DOHH2 (cell line): ENCODE results near the gene SELENOW.

Experiments used
- H3F3A ChIP-seq: fragments of 200-600 bp; sonication (generic), shearing (Covaris generic); 2 replicates; pipeline ENCODE4 v1.6.0; 2016; ENCODE audit warnings: antibody characterized with exemption, mild to moderate bottlenecking; ENCODE audit not compliant: control insufficient read depth, insufficient read depth
- H3K27ac ChIP-seq: fragments of 200-600 bp; sonication (generic); 2 replicates; pipeline ENCODE4 v1.5.1; 2014; ENCODE audit warnings: low read depth, mild to moderate bottlenecking, low read length, moderate library complexity
- H3K27me3 ChIP-seq: fragments of 200-600 bp; sonication (generic); 2 replicates; pipeline ENCODE4 v1.6.1; 2014; ENCODE audit warnings: mild to moderate bottlenecking, low read length, mixed read lengths; ENCODE audit not compliant: control insufficient read depth
- H3K36me3 ChIP-seq: fragments of 200-600 bp; sonication (generic); 2 replicates; pipeline ENCODE4 v1.6.1; 2014; ENCODE audit warnings: mild to moderate bottlenecking, low read length, moderate library complexity, mixed read lengths; ENCODE audit not compliant: control insufficient read depth
- H3K4me1 ChIP-seq: fragments of 200-600 bp; sonication (generic); 2 replicates; pipeline ENCODE4 v1.6.1; 2014; ENCODE audit warnings: mild to moderate bottlenecking, low read length, mixed read lengths; ENCODE audit not compliant: control insufficient read depth
- H3K4me2 ChIP-seq: fragments of 200-600 bp; sonication (generic); 2 replicates; pipeline ENCODE4 v1.6.0; 2014; ENCODE audit warnings: mild to moderate bottlenecking, low read length, moderate library complexity
- H3K4me3 ChIP-seq: fragments of 200-600 bp; sonication (generic); 2 replicates; pipeline ENCODE4 v1.5.1; 2014; ENCODE audit warnings: mild to moderate bottlenecking, low read length, mixed read lengths
- H3K79me2 ChIP-seq: fragments of 200-600 bp; sonication (generic); 2 replicates; pipeline ENCODE4 v1.6.1; 2014; ENCODE audit warnings: mild to moderate bottlenecking, low read length, mixed read lengths; ENCODE audit not compliant: control insufficient read depth
- H3K9me2 ChIP-seq: fragments of 200-600 bp; sonication (generic); replicated peaks from 2 replicates; pipeline ENCODE4 v1.6.1; 2014; ENCODE audit warnings: mild to moderate bottlenecking, low read length, mixed read lengths; ENCODE audit not compliant: control insufficient read depth
- H3K9me3 ChIP-seq: fragments of 200-600 bp; sonication (generic); 2 replicates; pipeline ENCODE4 v1.6.1; 2014; ENCODE audit warnings: antibody characterized with exemption, low read length, mixed read lengths; ENCODE audit not compliant: control insufficient read depth, insufficient read depth
- H4K20me1 ChIP-seq: fragments of 200-600 bp; sonication (generic); 2 replicates; pipeline ENCODE4 v1.6.0; 2014; ENCODE audit warnings: low read depth, mild to moderate bottlenecking, antibody characterized with exemption, low read length, moderate library complexity; ENCODE audit not compliant: control insufficient read depth, insufficient read depth
- EZH2phosphoT487 ChIP-seq: fragments of 200-600 bp; sonication (generic); IDR thresholded peaks from 2 replicates; pipeline ENCODE4 v1.6.1; 2017; ENCODE audit warnings: borderline replicate concordance, mild to moderate bottlenecking, antibody characterized with exemption, low read length, moderate library complexity, mixed read lengths
- TF ChIP-seq, protein P1 (sequence below): fragments of 200-600 bp; sonication (generic); IDR thresholded peaks from one replicate; pipeline ENCODE4 v1.5.1; 2014; ENCODE audit warnings: antibody characterized with exemption, mild to moderate bottlenecking, low read depth, low read length; ENCODE audit not compliant: poor library complexity, severe bottlenecking

The SELENOW gene

DNA sequence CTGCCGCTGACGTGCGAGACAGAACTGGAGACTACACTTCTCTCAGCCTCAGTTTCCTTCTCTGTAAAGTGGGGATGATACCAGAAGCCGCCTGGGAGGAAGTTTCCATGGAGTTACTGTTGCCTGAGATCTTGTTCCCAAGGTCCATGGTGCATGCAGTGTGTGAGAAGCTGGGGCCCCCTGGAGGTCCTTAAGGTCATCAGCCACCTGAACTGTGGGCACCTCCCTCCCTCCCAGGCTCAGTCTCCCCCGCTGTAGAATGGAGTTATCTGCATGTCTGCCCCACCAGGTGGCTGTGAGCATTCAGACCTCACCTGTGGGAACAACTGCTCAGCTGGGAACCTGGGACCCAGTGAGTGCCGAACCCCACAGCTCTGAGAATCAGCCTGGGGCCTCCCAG lies 45.9 kb downstream of the SELENOW start:
- Histone ChIP-seq H3K4me1 (peaks cover 12% of the 10 kb centered on the region), H3K79me2 (no peaks in the 10 kb centered on the region), H3K36me3 (no peaks in the 10 kb centered on the region), H3F3A (no peaks in the 10 kb centered on the region), H3K9me3 (no peaks in the 10 kb centered on the region), H3K4me2 (no peak overlapping the region), H4K20me1 (no peaks in the 10 kb centered on the region), H3K27ac (no peak overlapping the region), H3K9me2 (no peaks in the 10 kb centered on the region), H3K27me3 (peaks cover 18% of the 10 kb centered on the region), H3K4me3 (no peak overlapping the region)
- no peak for TF ChIP-seq EZH2phosphoT487
- TF ChIP-seq, protein P1, sequence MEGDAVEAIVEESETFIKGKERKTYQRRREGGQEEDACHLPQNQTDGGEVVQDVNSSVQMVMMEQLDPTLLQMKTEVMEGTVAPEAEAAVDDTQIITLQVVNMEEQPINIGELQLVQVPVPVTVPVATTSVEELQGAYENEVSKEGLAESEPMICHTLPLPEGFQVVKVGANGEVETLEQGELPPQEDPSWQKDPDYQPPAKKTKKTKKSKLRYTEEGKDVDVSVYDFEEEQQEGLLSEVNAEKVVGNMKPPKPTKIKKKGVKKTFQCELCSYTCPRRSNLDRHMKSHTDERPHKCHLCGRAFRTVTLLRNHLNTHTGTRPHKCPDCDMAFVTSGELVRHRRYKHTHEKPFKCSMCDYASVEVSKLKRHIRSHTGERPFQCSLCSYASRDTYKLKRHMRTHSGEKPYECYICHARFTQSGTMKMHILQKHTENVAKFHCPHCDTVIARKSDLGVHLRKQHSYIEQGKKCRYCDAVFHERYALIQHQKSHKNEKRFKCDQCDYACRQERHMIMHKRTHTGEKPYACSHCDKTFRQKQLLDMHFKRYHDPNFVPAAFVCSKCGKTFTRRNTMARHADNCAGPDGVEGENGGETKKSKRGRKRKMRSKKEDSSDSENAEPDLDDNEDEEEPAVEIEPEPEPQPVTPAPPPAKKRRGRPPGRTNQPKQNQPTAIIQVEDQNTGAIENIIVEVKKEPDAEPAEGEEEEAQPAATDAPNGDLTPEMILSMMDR, result no peak

DNA sequence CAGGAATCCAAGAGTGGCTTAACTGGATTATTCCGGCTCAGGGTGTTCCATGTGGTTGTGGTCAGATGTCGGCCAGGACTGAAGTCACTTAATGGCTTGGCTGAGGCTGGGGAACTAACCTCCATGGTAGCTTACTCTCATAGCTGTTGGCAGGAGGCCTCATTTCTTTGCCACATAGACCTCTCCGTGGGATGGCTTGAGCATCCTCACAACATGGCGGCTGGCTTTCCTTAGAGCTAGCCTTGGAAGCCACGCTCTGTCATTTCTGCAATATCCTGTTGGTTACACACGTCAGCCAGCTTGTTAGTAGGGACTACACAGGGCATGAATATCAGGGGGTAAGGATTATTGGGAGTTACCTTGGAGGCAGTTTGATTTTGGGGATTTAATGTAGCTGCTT lies 48.3 kb downstream of the SELENOW start:
- H3K4me3 ChIP-seq, result no peak overlapping the region
- no peaks in the 10 kb centered on the region for H3K9me2 ChIP-seq
- H3K9me3 ChIP-seq, result no peaks in the 10 kb centered on the region
- peaks cover 4% of the 10 kb centered on the region; the same call in 1 of the 2 replicates for H3K4me1 ChIP-seq
- no peak overlapping the region for H3K4me2 ChIP-seq
- H3F3A ChIP-seq, result no peaks in the 10 kb centered on the region
- H3K36me3 ChIP-seq, result no peaks in the 10 kb centered on the region
- H3K79me2 ChIP-seq, result no peaks in the 10 kb centered on the region
- H3K27ac ChIP-seq, result no peak overlapping the region
- H3K27me3 ChIP-seq, result no peaks in the 10 kb centered on the region
- TF ChIP-seq, protein P1, result no peak
- TF ChIP-seq EZH2phosphoT487, result no peak
- no peaks in the 10 kb centered on the region for H4K20me1 ChIP-seq

DNA sequence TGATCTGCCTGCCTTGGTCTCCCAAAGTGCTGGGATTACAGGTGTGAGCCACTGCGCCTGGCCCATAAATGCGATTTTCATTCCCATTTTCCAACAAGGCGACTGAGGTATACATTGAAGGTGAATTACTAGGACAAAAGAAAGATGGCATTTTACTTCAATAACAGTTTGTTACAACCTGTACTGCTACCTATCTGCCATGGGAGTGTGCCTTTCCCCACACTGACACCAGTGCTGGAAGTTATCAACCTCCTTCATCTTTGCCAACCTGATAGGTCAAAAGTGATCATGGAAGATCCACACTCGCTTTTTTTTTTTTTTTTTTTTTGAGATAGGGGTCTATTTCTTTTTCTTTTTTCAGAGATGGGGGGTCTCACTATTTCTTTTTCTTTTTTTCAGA lies 54.2 kb downstream of the SELENOW start:
- H3K79me2 ChIP-seq, result no peaks in the 10 kb centered on the region
- no peak overlapping the region for H3K27ac ChIP-seq
- peaks cover 4% of the 10 kb centered on the region; the same call in 1 of the 2 replicates for H3K4me1 ChIP-seq
- H3K4me3 ChIP-seq, result no peak overlapping the region
- H3K9me2 ChIP-seq, result no peaks in the 10 kb centered on the region
- no peaks in the 10 kb centered on the region; the same call in 1 of the 2 replicates for H3K9me3 ChIP-seq
- no peaks in the 10 kb centered on the region for H3F3A ChIP-seq
- no peak for TF ChIP-seq EZH2phosphoT487
- TF ChIP-seq, protein P1, result no peak
- H3K36me3 ChIP-seq, result no peaks in the 10 kb centered on the region
- no peaks in the 10 kb centered on the region for H3K27me3 ChIP-seq
- no peak overlapping the region for H3K4me2 ChIP-seq
- no peaks in the 10 kb centered on the region for H4K20me1 ChIP-seq
